Erythroblast (primary cell): ENCODE measurements around the gene NDUFB2.

Source experiments
- GATA1 ChIP-seq: IDR thresholded peaks from 2 replicates; pipeline ENCODE4 v1.6.1; 2011; ENCODE audit warnings: low read depth, mild to moderate bottlenecking, control low read depth, low read length, moderate library complexity
- POLR2A ChIP-seq: IDR thresholded peaks from 2 replicates; pipeline ENCODE4 v1.6.1; 2011; ENCODE audit warnings: mild to moderate bottlenecking, low read length

- no peak for TF ChIP-seq POLR2A
- TF ChIP-seq GATA1: no peak
Measured at GRCh38 chr7:140684066-140684950, 12.2 kb upstream of the NDUFB2 start.
